Ectodermal cell (in vitro differentiated cells): ENCODE results near the gene PALLD.

Experiments
- H3K27ac ChIP-seq: 2 replicates; pipeline ENCODE4 v1.7.0; 2013; ENCODE audit warnings: mild to moderate bottlenecking, low read depth, low read length; ENCODE audit not compliant: insufficient read depth, poor library complexity, severe bottlenecking
- H3K27me3 ChIP-seq: 2 replicates; pipeline ENCODE4 v1.7.0; 2013; ENCODE audit warnings: mild to moderate bottlenecking, low read length; ENCODE audit not compliant: insufficient read depth, control insufficient read depth, poor library complexity, severe bottlenecking
- H3K36me3 ChIP-seq: one replicate; pipeline ENCODE4 v1.7.0; 2013; ENCODE audit warnings: low read length; ENCODE audit not compliant: control insufficient read depth, insufficient read depth
- H3K4me1 ChIP-seq: one replicate; pipeline ENCODE4 v1.7.0; 2013; ENCODE audit warnings: low read length; ENCODE audit not compliant: control insufficient read depth, insufficient read depth
- H3K4me3 ChIP-seq: 2 replicates; pipeline ENCODE4 v1.7.0; 2013; ENCODE audit warnings: low read depth, low read length, control low read depth; ENCODE audit not compliant: insufficient read depth
- H3K9me3 ChIP-seq: 2 replicates; pipeline ENCODE4 v1.7.0; 2013; ENCODE audit warnings: mild to moderate bottlenecking, low read length, moderate library complexity; ENCODE audit not compliant: control insufficient read depth
- WGBS, 2 experiments: methylation state at CpG; one replicate each; pipeline ENCODE4 v1.1.7; 2013; ENCODE audit warnings: missing lambda C conversion rate in 2 of 2; 5-methylcytosine and 5-hydroxymethylcytosine counted together

The PALLD gene

GRCh38 chr4:168569066-168569930 lies 72.4 kb downstream of the PALLD start:
- H3K36me3 ChIP-seq, result no peaks in the 10 kb centered on the region
- no peak overlapping the region for H3K27ac ChIP-seq
- 90 to 93% methylated on average over 6 to 8 of the region's 9 CpGs for WGBS, 2 experiments
- H3K27me3 ChIP-seq, result no peaks in the 10 kb centered on the region
- H3K9me3 ChIP-seq, result no peaks in the 10 kb centered on the region
- no peaks in the 10 kb centered on the region for H3K4me1 ChIP-seq
- H3K4me3 ChIP-seq, result no peak overlapping the region

GRCh38 chr4:168569931-168570276 lies 73.1 kb downstream of the PALLD start:
- no peak overlapping the region for H3K4me3 ChIP-seq
- no peaks in the 10 kb centered on the region for H3K4me1 ChIP-seq
- H3K27ac ChIP-seq, result no peak overlapping the region
- no peaks in the 10 kb centered on the region for H3K36me3 ChIP-seq
- WGBS, 2 experiments, result 91 to 95% methylated on average over 8 to 9 of the region's 9 CpGs
- no peaks in the 10 kb centered on the region for H3K27me3 ChIP-seq
- H3K9me3 ChIP-seq, result no peaks in the 10 kb centered on the region

GRCh38 chr4:168570466-168570865 lies 73.6 kb downstream of the PALLD start:
- Histone ChIP-seq H3K4me3 (no peak overlapping the region), H3K27me3 (no peaks in the 10 kb centered on the region), H3K36me3 (no peaks in the 10 kb centered on the region), H3K9me3 (no peaks in the 10 kb centered on the region), H3K27ac (no peak overlapping the region), H3K4me1 (no peaks in the 10 kb centered on the region)

- Histone ChIP-seq H3K9me3 (no peaks in the 10 kb centered on the region), H3K27me3 (no peaks in the 10 kb centered on the region), H3K27ac (no peak overlapping the region), H3K4me1 (no peaks in the 10 kb centered on the region), H3K36me3 (no peaks in the 10 kb centered on the region), H3K4me3 (no peak overlapping the region)
- WGBS, 2 experiments, result 95% methylated on average over 2 to 3 of the region's 3 CpGs
These were observed 75.2 kb downstream of the PALLD start for GRCh38 chr4:168572002-168572401.

GRCh38 chr4:168573870-168574269 lies 77.0 kb downstream of the PALLD start:
- H3K4me1 ChIP-seq, result no peaks in the 10 kb centered on the region
- no peaks in the 10 kb centered on the region for H3K9me3 ChIP-seq
- H3K27me3 ChIP-seq, result no peaks in the 10 kb centered on the region
- H3K4me3 ChIP-seq, result no peak overlapping the region
- no peak overlapping the region for H3K27ac ChIP-seq
- H3K36me3 ChIP-seq, result no peaks in the 10 kb centered on the region
- 94 to 96% methylated on average over 1 to 3 of the region's 3 CpGs for WGBS, 2 experiments

GRCh38 chr4:168574581-168575295 lies 77.9 kb downstream of the PALLD start:
- Histone ChIP-seq H3K27ac (no peak overlapping the region), H3K4me3 (no peak overlapping the region), H3K9me3 (no peaks in the 10 kb centered on the region), H3K4me1 (no peaks in the 10 kb centered on the region), H3K27me3 (no peaks in the 10 kb centered on the region), H3K36me3 (no peaks in the 10 kb centered on the region)
- WGBS, 2 experiments, result 83 to 87% methylated on average over 5 of the region's 5 CpGs

GRCh38 chr4:168575473-168575872 lies 78.6 kb downstream of the PALLD start:
- no peaks in the 10 kb centered on the region for H3K27me3 ChIP-seq
- no peaks in the 10 kb centered on the region for H3K9me3 ChIP-seq
- no peak overlapping the region for H3K27ac ChIP-seq
- WGBS, 2 experiments, result 96 to 97% methylated on average over 2 of the region's 2 CpGs
- H3K36me3 ChIP-seq, result no peaks in the 10 kb centered on the region
- no peak overlapping the region for H3K4me3 ChIP-seq
- no peaks in the 10 kb centered on the region for H3K4me1 ChIP-seq

- Histone ChIP-seq H3K4me3 (no peak overlapping the region), H3K27me3 (no peaks in the 10 kb centered on the region), H3K4me1 (no peaks in the 10 kb centered on the region), H3K9me3 (no peaks in the 10 kb centered on the region), H3K36me3 (no peaks in the 10 kb centered on the region), H3K27ac (no peak overlapping the region)
- 93 to 96% methylated on average over 5 of the region's 5 CpGs for WGBS, 2 experiments
These were observed 80.8 kb downstream of the PALLD start for GRCh38 chr4:168577624-168578023.

GRCh38 chr4:168580228-168580627 lies 83.4 kb downstream of the PALLD start:
- H3K27ac ChIP-seq, result no peak overlapping the region
- H3K4me1 ChIP-seq, result peaks cover under 1% of the 10 kb centered on the region
- H3K9me3 ChIP-seq, result no peaks in the 10 kb centered on the region
- H3K36me3 ChIP-seq, result no peaks in the 10 kb centered on the region
- no peaks in the 10 kb centered on the region for H3K27me3 ChIP-seq
- WGBS, 2 experiments, result 88 to 100% methylated on average over 2 of the region's 2 CpGs
- H3K4me3 ChIP-seq, result no peak overlapping the region

- no peak overlapping the region for H3K4me3 ChIP-seq
- H3K9me3 ChIP-seq, result no peaks in the 10 kb centered on the region
- 100% methylated on average over 2 of the region's 2 CpGs for WGBS, 2 experiments
- no peaks in the 10 kb centered on the region for H3K36me3 ChIP-seq
- H3K27me3 ChIP-seq, result no peaks in the 10 kb centered on the region
- no peak overlapping the region for H3K27ac ChIP-seq
- H3K4me1 ChIP-seq, result peaks cover 8% of the 10 kb centered on the region
These were observed 87.5 kb downstream of the PALLD start for GRCh38 chr4:168584321-168584771.
